Measurements from ENCODE around the gene TICRR.

DNA sequence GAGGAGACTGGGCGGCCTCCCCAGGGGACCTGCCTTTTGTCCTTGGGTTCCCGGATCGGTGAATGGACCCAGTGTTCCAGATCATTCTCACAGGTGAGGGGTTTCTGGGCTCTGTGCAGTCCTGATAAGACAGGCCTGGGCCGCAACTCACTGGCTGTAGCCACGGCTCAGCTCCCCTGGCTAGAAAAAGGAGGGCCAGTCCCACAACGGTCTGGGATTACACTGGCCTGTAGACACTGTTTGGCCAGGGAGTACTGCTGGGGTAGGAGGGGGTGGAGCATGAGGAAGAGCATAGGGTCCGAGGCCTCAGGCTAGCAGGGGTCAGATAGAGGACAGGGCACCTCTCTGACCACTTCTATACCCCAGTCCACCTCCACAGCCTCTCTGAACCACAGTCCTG lies 21.0 kb upstream of the TICRR start:
- TF ChIP-seq EZH2 (IDR thresholded peaks at IDR 0.05; ENCODE audit: borderline replicate concordance) = no peak
- TF ChIP-seq, protein P1, sequence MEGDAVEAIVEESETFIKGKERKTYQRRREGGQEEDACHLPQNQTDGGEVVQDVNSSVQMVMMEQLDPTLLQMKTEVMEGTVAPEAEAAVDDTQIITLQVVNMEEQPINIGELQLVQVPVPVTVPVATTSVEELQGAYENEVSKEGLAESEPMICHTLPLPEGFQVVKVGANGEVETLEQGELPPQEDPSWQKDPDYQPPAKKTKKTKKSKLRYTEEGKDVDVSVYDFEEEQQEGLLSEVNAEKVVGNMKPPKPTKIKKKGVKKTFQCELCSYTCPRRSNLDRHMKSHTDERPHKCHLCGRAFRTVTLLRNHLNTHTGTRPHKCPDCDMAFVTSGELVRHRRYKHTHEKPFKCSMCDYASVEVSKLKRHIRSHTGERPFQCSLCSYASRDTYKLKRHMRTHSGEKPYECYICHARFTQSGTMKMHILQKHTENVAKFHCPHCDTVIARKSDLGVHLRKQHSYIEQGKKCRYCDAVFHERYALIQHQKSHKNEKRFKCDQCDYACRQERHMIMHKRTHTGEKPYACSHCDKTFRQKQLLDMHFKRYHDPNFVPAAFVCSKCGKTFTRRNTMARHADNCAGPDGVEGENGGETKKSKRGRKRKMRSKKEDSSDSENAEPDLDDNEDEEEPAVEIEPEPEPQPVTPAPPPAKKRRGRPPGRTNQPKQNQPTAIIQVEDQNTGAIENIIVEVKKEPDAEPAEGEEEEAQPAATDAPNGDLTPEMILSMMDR (IDR thresholded peaks at IDR 0.05; ENCODE audit: poor library complexity) = no peak

All from hepatocyte (in vitro differentiated cells).